ENCODE data around the gene TLE1. TPM values are rescaled to one million over a fixed set of nuclear protein-coding genes. Genes with fewer than 3 reads are reported as not detected.

TLE1 gene
- total RNA-seq, 1 experiment from 2014 or later: 17.3 TPM

DNA sequence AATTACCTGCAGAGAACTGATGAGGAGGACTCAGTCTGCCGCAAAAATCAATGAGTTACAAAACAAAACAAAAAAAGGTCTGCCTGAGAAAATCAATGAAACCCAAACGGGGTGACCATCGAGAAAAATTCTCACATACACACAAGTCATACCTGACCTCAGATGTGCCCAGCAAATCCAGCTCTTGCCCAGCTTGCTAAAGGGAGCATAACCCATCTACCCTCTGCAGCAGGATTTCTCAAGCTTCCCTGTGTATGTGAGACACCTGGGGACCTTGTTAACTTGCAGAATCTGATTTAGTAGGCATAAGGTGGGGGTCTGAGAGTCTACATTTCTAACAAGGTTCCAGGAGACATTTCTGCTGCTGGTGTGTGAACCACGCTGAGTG, 126.3 kb downstream of the TLE1 start:
- no peak overlapping the region for H3K4me3 ChIP-seq (replicated peaks in 1 of 2; ENCODE audit: low read depth in 1 of 2, low read length in 2 of 2)
- 0 out of 2 replicates have a peak, but pooled peaks have one; percentile 3 for TF ChIP-seq RAD21 (IDR thresholded peaks at IDR 0.05; ENCODE audit: low read depth)
- TF ChIP-seq SP1 (IDR thresholded peaks at IDR 0.05; ENCODE audit: low read depth): no peak
- TF ChIP-seq, protein P1, sequence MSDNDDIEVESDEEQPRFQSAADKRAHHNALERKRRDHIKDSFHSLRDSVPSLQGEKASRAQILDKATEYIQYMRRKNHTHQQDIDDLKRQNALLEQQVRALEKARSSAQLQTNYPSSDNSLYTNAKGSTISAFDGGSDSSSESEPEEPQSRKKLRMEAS (IDR thresholded peaks at IDR 0.05): peak; percentile 6; the same call in 1 of the 2 replicates
- no TSS peak for BruUV-seq (replicated peaks)
- ChIA-PET POLR2A (no interaction called here), RAD21 (ENCODE audit: low non-redundant PET in 1 of 2, low total read pairs in 2 of 2, uncharacterized antibody in 2 of 2, unreplicated experiment in 2 of 2) (no interaction called here), CTCF (no interaction called here)
- no peaks in the 10 kb centered on the region for H3K9me3 ChIP-seq (ENCODE audit: control insufficient read depth in 1 of 2, insufficient read depth in 1 of 2, low read depth in 1 of 2, low read length in 2 of 2)
- peak; percentile 40 for ATAC-seq
- H3K27me3 ChIP-seq (ENCODE audit: insufficient read depth, low read length): no peaks in the 10 kb centered on the region
- no peaks in the 10 kb centered on the region for H4K20me1 ChIP-seq (ENCODE audit: insufficient read depth)
- no peak overlapping the region for H3K27ac ChIP-seq (ENCODE audit: low read depth, low read length)
- H3K4me2 ChIP-seq (ENCODE audit: low read length): peak overlapping the region; percentile 59
- intact Hi-C loops (cut with micrococcal nuclease): no loop called here
- H3K9ac ChIP-seq (ENCODE audit: low read length): no peak overlapping the region
- H2AFZ ChIP-seq (ENCODE audit: low read depth, low read length, poor library complexity, severe bottlenecking): peak overlapping the region; percentile 36
- no peaks in the 10 kb centered on the region for H3K36me3 ChIP-seq (ENCODE audit: control insufficient read depth in 1 of 2, insufficient read depth in 2 of 2, low read length in 2 of 2)
- no peaks in the 10 kb centered on the region for H3K79me2 ChIP-seq (ENCODE audit: insufficient read depth, low read length)
- peaks cover 42 to 56% of the 10 kb centered on the region in 2 experiments for H3K4me1 ChIP-seq (ENCODE audit: control insufficient read depth in 1 of 2, insufficient read depth in 2 of 2, low read length in 2 of 2)
- DNase-seq (ENCODE audit: low read depth, low spot score): no peak
- H3K9me2 ChIP-seq (ENCODE audit: insufficient read depth): no peaks in the 10 kb centered on the region

DNA sequence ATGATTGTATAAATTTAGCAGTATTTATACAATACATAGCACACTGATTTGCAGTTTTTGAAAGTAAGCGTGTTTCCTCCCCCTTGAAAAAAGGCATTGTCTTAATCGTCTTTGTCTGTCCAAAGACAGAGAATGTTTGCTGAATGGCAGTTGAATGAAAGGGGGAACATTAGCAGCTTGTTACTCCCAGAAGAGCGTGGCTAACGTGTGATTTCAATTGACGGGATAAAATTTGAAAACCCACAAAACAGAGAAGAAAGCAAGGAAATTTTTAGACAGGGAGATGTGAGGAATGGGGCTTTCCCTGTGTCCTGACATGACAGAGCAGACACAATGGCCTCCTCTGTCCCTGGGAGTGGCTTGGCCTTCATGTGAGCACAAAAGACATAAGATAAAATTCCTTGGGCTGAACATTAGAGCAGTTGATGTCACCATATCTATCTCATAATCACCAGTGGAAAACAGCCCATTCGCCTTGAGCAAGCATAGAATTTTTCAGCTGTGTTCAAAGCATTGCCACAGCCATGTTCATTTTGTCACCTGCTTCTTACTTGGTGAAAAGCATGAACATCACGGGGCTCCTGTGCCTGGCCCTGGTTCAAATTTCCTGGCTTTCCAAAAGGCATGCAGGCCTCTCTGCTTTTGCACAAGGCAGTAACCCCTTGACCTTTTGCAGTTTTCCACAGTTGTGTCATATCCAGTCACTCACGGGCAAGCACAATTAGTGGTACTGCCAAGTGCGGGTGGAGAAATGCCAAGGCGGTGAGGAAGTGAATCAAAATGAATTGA, 126.9 kb downstream of the TLE1 start:
- H3K27ac ChIP-seq (ENCODE audit: low read depth, low read length): no peak overlapping the region; the same call in 1 of the 2 replicates
- ChIA-PET RAD21 (ENCODE audit: low non-redundant PET in 1 of 2, low total read pairs in 2 of 2, uncharacterized antibody in 2 of 2, unreplicated experiment in 2 of 2) (no interaction called here), CTCF (no interaction called here), POLR2A (no interaction called here)
- ATAC-seq: peak; percentile 65
- H3K9me3 ChIP-seq (ENCODE audit: control insufficient read depth in 1 of 2, insufficient read depth in 1 of 2, low read depth in 1 of 2, low read length in 2 of 2): no peaks in the 10 kb centered on the region
- H3K9me2 ChIP-seq (ENCODE audit: insufficient read depth): no peaks in the 10 kb centered on the region
- no peaks in the 10 kb centered on the region for H4K20me1 ChIP-seq (ENCODE audit: insufficient read depth)
- no peak overlapping the region for H3K4me3 ChIP-seq (replicated peaks in 1 of 2; ENCODE audit: low read depth in 1 of 2, low read length in 2 of 2)
- intact Hi-C loops (cut with micrococcal nuclease): no loop called here
- H3K9ac ChIP-seq (ENCODE audit: low read length): no peak overlapping the region
- peak overlapping the region; percentile 73 for H2AFZ ChIP-seq (ENCODE audit: low read depth, low read length, poor library complexity, severe bottlenecking)
- H3K4me1 ChIP-seq (ENCODE audit: control insufficient read depth in 1 of 2, insufficient read depth in 2 of 2, low read length in 2 of 2): peaks cover 43 to 61% of the 10 kb centered on the region in 2 experiments
- H3K27me3 ChIP-seq (ENCODE audit: insufficient read depth, low read length): no peaks in the 10 kb centered on the region
- no TSS peak for BruUV-seq (replicated peaks)
- peak; percentile 74 for DNase-seq (ENCODE audit: low read depth, low spot score)
- no peaks in the 10 kb centered on the region for H3K79me2 ChIP-seq (ENCODE audit: insufficient read depth, low read length)
- no peaks in the 10 kb centered on the region for H3K36me3 ChIP-seq (ENCODE audit: control insufficient read depth in 1 of 2, insufficient read depth in 2 of 2, low read length in 2 of 2)
- TF ChIP-seq RAD21 (IDR thresholded peaks at IDR 0.05; ENCODE audit: low read depth) (0 out of 2 replicates have a peak, but pooled peaks have one; percentile 9), FOSL1 (IDR thresholded peaks at IDR 0.05; ENCODE audit: low read depth) (peak; percentile 55), CBX3 (IDR thresholded peaks at IDR 0.05; ENCODE audit: low read depth) (peak; percentile 26; the same call in 1 of the 2 replicates), CEBPB (IDR thresholded peaks at IDR 0.05; ENCODE audit: low read depth) (peak; percentile 70; the same call in 1 of the 2 replicates), SIN3A (IDR thresholded peaks at IDR 0.05; ENCODE audit: low read depth) (no peak), JUND (IDR thresholded peaks at IDR 0.05) (peak; percentile 60), SP1 (IDR thresholded peaks at IDR 0.05; ENCODE audit: low read depth) (peak; percentile 68)
- TF ChIP-seq, protein P1 (IDR thresholded peaks at IDR 0.05): peak; percentile 66
- TF ChIP-seq, protein P2, sequence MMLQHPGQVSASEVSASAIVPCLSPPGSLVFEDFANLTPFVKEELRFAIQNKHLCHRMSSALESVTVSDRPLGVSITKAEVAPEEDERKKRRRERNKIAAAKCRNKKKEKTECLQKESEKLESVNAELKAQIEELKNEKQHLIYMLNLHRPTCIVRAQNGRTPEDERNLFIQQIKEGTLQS (IDR thresholded peaks at IDR 0.05): no peak
- H3K4me2 ChIP-seq (ENCODE audit: low read length): peak overlapping the region; percentile 59

Data from HCT116 (cell line).